MV-4-11 (cell line): ENCODE measurements around the gene GAL3ST1.
A peak's percentile ranks its signal among the peaks of the same experiment; 100 is the strongest.
"Not testable (repeated sequence)": the region's sequence is repeated elsewhere in the genome, so short reads cannot be mapped to it uniquely, and the experiment has no call there.

Experiments used
- DNase-seq: peaks from one replicate; lab custom pipeline; 2025; lab: John Stamatoyannopoulos, UW

The GAL3ST1 gene

DNA sequence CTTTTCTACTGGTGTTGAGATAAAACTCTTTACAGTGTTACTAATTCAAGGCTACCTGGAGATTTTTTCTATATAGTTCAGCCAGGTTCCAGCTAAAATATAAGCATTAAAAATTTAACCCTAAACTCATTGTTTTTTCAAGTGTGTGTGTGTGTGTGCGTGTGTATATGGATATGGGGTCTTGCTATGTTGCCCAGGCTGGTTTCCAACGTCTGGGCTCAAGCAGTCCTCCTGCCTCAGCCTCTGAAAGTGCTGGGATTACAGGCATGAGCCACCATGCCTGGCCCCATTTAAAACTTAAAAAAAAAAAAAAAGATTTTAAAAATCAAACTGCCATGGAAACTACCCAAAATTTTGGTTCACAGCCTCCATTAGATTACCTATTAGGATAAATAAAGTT, 21.7 kb upstream of the GAL3ST1 start:
- no peak for DNase-seq

DNA sequence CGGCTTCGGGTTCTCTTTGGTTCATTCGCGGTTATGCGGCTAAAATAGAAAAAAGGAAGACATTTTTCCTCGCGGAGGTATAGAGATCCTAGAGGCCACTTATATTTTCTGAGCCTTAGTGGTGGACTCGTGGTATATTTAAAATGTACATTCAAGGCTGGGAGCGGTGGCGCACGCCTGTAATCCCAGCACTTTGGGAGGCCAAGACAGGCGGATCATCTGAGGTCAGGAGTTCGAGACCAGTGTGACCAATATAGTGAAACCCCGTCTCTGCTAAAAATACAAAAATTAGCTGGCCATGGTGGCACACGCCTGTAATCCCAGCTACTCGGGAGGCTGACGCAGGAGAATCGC, 17.9 kb upstream of the GAL3ST1 start:
- DNase-seq: not testable (repeated sequence)

DNA sequence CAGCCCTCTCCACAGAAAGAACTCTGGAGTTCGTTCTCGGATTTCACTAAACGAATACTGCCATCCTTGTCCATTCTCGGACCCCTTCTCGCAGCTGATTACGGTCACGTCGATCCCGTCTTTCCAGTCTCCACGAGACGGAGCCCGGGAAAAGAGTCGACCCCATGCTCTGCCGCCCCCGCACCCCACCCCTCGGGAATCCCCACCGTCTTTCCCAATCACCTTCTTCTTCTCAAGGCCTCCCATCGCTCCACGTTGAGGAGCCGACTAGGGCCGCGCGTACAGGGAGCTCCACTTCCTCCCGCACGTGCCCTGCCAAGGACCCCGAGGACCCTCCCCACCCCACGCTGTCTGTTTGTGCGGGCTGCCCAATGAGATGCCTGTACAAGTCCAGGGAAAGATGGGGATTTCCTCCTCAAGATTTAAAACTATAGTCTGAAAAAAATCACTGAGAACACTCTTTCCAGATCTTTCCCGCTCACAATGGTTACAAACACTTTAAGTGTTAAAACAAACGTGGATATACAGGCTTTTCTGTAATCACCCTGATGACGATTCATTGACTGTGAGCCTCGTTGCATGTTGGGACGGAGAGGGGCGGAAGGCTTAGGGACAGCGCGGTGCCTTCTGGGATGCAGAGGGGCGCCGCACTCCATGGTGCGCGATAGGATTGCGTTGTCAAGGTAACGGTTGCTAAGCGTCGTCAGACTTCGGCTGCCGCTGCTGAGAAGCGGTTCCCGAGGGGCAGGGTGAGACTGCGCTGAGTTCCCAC, 17.3 kb upstream of the GAL3ST1 start, which contains the start of gene PES1:
PES1 (minus strand) TSS at position 323 of the 772 bp plus-strand sequence; CDS start at position 246, 77 bp downstream.
- DNase-seq: peak; percentile 99

DNA sequence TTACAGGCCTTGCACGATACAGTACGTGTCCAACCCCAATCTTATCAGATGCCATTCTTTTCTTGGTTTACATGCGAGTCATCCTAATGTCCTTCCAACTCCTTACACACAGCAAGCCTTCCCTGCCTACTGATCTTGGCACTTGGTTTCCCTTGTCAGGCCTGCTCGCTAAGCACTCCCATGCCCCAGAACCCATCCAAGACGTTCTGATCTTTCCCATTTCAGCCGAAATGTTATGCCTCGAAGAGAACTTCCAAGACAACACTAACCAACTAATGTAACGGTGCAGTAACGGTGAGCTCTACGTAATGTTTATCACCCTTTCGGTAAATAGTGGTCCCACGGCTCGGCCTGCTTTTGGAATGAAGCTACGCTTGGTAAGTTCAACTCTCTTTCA, 16.7 kb upstream of the GAL3ST1 start:
- DNase-seq: no peak

DNA sequence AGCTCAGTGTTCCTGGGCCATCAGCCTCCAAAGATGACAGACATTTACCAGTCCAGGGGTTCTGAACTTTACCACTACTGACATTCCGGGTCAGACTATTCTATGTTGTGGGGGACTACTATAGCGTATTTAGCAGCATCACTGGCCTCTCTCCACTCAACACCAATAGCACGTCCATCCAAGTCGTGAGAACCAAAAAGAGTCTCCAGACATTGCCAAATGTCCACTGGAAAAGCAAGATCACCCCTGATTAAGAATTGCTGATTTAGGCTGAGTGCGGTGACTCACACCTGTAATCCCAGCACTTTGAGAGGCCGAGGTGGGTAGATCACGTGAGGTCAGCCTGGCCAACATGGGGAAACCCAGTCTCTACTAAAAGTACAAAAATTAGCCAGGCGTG, 11.9 kb upstream of the GAL3ST1 start:
- DNase-seq: no peak

DNA sequence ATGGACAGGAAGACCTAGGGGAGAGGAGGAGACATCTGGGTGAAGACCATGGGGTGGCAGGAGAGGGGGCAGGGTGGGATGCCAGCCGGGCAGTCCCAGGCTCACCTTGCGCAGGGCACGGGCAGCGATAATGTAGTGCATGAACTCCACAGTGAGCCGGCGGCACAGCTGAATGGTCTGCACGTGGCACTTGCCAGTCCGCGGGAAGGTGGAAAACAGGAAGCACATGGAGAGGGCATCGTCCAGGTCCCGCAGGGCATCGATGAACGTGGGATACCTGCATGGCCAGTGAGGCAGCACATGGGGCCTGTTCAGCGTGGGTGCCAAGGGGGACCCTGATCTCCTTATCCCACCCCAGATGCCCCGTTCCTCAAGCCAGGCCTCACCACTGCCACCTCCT, 10.0 kb upstream of the GAL3ST1 start:
- no peak for DNase-seq

DNA sequence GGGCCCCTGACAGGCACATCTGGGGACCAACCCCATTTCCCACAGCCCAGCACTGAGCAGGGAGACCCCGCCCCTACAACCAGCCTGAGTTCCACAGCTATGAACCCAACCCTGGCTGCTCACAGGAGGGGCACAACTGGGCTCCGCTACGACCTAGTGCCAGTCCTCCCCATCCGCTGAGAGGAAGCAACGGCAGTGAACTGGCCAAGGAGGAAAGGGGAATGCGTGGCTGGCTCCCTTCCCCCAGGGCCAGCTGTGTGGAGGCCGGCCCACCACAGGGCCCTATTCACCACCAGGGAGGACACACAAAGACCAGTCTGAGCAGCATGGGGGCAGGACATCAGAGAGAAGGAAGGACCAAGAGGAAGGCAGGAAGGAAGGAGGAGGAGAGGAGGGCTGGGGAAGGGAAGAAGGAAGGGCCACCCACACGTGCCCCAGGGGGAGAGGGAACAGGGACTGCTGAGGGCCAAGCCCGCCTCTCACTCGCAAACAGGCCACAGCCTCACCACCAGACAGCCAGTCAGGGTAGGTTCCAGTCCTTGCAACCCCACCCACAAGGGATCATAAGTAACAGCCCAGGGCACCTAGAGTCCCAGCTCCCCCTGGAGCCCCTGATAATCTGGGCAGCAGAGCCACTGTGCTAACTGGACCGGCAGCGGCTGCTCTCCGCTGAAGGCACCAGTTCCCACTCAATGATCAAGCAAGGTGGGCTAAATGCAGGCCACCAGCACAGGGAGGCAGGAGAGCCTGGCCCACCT, 8.5 kb upstream of the GAL3ST1 start:
- DNase-seq: no peak

DNA sequence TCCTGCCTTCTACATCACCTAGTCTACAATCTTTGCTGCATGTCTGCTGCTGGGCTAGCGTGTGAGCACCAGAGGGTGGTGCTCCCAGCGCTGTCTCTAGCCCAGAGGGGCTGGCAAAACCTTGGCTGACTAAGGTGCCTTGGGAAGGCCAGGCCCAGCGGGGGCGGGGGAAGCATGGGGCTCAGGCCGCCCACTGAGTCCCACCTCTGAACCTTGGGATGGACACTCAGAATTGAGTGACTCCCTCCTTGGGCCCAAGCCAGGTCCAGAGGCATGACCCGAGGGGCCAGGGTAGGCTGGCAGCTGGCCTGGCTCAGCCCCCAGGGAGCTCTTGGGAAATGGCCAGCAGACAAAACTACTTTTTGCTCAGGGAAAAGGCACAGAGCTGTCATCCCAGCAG, 7.6 kb upstream of the GAL3ST1 start:
- no peak for DNase-seq

DNA sequence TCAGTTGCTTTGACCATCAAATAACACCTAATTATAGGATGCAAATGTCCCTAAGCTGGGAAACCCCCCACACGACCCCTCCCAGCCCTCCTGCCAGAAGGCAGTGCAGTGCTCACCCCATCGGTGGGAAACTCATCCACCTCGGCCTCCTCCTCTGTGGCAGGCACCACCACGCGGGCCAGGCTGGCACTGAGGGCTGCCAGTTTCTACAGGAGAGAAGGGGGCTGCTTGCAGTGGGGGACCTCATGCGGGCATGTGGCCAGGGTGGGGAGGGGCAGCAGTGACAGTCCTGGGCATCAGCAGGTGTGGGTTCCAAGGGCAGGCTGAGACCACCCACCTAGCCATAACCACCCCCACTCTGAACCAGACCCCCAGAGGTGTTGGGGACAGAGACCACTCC, 6.4 kb upstream of the GAL3ST1 start:
- no peak for DNase-seq

DNA sequence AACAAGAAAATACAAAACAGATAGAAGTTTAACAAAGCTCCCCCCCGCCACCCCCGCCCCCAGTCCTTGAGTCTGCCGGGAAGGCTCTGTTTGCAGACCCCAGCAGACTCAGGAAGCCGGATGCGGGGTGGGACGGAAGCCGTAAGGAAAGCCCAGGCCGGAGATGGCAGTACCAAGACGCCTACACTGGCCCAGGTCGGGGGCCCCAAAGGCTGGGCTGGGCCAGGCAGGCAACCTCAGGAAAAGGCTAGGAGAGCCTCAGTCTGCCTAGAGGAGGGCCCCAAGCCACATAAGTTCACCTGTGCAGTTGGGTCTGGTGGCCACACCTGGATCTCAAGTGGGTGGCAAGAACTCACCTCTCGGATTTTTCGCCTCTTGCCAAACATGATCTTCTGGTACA, 4.0 kb upstream of the GAL3ST1 start:
- no peak for DNase-seq

DNA sequence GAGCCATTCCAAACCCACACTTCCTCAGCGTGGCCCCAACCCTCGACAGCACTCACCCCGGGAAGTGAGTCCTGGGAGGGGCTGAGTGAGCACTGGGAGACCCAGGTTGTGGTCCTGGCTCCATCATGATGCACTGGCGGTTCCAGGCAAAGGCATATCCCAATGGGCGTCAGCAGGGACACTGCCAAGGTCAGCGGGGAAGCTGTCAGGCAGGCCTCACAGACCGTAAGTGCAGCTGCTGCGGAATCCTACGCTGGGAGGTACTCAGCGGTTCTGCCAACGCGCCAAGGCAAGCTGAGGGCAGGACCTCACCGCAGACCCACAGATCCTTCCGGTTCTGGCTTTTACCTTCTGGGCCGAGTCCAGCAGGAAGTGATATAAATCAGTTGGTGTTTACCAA, 1.4 kb upstream of the GAL3ST1 start:
- no peak for DNase-seq

DNA sequence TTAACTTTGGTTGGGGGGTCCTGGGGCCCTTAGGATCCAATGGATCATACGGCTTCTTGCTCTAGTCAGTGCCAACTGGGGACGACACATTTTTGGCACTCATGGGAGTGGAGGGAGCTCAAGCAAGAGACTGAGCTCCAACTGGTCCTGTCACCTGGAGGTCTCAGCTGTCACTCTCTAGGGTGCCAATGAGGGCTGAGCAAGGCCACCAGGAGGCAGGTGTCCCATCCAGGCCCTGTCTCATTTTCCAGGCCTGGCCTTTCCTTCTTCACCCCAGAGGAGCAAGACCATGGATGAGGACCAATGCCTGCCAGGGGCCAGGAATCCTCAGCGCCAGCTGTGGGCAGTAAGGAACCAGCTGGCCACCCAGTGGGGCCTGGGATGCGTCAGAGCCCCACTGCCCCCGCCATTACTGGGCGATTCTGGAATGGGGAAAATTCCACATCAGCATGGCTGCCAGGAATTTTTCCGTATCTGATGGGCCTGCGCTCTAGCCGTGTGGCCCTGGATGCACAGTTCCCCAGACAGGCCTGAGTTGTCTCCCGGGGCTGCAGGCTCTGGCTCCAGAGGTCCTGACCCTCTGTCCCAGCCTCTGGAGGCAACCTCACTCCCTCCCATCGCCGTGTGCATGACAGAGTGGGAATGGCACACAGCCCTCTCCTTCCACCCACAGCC, 669 bp upstream of the GAL3ST1 start:
- no peak for DNase-seq

DNA sequence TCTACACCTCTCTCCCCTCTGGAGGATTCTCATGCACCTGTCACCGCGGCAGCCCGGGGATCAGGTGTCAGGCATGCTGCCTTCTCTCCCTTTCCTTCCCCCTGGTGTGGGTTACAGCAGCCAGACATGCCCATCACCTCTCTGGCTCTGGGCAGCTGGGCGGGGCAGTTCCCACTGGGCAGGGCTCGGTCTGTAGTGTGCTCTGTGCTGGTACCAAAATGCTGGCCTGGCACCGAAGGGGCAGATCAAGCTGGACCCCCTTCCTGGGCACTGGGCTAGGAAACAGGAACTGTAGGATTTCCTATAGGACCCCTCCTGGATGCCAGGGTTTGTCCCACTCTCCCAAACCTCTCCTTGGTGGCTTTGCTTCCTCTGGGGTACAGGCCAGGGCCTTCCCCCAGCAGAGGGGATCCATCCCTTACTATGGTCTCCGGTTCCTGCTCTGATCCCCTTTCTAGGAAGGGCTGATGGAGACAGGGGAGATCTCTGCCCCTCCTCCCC, 821 bp downstream of the GAL3ST1 start:
- DNase-seq: no peak

DNA sequence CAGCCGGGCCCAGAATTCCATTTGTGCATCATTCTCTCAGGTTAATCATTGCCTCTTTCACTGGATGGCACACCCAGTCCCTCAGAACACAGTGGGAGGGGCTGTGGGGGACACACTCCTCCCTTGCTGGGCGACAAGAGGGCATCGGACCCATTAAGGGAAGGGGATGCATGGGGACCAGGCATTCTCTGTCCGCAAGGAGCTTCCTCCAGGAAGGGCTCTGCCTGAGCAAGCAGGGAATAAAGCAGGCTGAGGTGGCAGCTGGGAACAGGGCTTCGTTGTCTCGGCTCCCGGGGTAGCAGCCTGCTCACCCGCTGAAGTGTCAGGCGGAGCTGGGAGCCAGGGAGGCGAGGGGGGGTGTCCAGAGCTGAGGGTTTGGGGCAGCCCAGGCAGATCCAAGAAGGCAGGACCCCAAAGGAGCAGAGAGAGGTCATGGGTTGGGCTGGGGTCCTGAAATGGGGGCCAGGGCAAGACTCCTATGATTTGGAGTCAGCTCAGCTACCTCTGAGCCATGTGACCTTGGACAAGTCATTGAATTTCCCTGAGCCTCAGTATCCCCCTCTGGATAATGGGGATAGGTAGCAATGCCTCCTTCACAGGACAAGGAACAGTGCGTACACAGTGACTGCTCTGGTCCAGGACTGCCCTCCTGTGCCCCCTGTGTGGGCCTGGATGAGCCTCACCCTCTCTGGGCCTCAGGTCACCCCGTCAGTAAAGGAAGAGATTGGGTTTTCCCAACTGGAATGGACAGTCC, 1.4 kb downstream of the GAL3ST1 start:
- no peak for DNase-seq

DNA sequence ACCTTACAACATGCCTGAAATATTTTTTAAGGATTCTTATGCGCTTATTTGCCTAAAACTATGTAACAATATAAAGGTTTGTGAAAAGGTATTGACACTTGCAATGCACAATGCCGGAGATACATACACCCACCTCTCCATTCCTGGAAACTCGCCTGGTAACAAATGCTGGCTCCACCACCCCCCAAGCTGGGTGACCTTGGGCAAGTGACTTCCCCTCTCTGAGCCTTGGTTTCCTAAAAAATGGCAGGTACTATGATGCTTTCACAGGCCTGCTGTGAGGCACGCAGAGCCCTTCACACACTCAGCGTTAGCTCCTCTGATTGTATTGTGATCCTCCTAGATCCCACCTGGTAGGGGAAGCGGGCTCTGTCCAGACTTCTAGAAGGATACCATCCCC, 2.3 kb downstream of the GAL3ST1 start:
- DNase-seq: no peak

DNA sequence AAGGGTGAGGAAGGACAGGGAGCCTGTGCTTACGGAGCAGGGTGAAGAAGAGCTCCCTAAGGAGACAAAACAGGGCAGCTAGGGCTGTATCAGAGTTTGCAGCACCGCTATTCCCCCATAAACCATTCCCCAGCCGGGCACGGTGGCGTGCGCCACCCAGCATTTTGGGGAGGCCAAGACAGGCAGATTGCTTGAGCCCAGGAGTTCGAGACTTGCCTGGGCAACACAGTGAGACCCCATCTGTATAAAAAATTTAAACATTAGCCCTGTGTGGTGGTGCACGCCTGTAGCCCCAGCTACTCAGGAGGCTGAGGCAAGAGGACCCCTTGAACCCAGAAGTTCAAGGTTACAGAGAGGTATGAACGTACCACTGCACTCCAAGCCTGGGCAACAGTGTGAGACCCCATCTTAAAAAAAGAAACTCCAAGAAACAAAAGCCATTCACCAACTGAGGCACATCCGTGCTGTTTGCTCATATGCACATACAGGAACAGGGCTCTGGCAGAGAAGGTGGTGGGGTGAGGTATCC, 4.7 kb downstream of the GAL3ST1 start:
- no peak for DNase-seq

DNA sequence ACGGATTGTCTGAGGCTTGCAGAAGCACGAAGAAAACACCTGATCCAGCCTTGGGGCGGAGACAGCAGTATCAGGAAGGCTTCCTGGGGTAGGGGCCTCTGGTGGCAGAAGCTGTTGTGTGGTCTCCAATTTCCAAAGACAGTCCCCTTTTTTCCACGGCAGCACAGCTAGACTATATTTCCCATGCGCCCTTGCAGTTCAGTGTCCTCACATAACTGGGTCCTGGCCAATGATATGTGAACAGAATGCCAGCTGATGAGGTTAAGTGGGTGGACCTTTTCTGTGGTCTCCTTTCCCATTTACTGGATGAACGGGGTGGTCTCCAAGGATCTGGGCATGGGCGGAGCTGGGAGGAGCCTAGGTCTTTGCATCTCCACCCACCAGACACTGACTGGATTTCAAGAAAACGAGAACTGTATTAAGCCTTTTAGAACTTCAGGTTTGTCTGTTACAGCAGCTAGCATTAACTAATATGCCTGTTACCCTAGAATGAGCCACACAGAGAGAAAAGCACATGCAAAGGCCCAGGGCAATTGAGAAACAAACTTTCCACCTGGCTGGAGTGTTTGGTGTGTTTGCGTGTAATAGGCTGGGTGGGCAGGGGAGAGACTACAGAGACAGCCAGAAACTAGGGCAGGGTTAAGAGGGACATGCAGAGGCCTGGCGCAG, 6.2 kb downstream of the GAL3ST1 start:
- no peak for DNase-seq

DNA sequence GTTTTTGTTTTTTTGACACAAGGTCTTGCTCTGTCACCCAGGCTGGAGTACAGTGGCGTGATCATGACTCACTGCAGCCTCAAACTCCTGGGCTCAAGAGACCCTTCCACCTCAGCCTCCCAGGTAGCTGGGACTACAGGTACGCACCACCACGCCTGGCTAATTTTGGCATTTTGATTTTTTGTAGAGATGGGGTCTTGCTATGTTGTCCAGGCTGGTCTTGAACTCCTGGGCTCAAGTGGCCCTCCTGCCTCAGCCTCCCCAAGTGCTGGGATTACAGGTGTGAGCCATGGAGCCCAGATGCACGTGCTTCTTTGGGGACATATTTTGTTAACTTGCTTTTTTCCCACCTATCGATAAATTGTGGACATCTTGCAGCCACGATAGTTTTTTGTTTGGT, 7.2 kb downstream of the GAL3ST1 start:
- DNase-seq: not testable (repeated sequence)

DNA sequence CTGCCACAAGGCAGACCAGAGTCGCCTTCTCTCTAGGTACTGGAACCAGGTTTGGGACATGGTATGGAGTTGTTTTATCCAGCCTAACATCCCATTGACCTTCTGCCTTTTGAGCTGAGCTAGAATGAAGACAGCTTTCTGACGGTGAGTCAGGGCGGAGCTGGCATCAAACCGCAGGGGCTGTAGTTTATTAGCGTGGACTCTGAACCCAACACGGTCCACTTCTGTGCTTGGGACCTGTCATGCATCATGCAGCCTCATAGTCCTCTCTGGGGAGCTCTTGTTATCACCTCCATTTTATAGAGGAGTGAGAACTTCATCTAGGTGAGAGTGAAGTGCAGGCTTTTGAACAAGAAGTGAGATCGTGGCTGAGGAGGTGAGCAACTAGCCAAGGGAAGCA, 8.3 kb downstream of the GAL3ST1 start:
- DNase-seq: no peak

DNA sequence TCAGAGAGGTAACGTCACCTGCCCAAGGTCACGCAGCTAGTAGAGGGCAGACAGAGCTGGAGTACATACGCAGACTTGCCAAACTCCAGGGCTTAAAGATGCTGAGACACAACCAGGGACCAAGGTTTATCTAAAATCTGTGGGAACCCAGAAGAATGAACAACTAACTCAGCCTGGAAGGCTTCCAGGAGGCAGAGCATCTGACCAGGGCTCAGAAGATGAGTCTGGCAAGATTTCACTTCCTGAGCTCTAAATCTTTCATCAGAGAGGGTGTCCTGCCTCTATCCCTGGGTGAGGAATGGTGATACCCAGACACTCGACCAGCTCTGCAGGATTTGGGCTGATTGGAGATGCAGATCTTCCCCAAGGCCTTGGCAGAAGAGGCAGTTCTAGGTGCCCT, 9.1 kb downstream of the GAL3ST1 start:
- DNase-seq: no peak

DNA sequence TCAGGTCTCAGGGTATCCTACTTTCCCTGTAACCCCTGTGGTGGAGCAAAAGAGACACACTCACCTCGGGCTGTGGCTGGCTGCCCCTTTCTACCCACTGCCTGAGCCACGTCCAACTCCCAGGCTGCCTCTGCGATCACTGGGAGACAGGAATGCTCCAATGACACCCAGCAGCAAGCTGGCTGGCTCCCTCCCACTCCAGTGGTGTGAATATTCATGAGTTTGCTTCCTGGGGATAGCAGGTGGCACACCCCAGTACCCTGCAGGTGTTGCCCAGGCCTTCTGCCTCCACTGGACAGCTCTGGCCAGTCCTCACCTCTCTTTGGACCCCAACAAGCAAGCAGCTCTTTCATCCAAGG, 9.7 kb downstream of the GAL3ST1 start:
- DNase-seq: no peak
